VCaP (cell line): Measurements from ENCODE around the gene SEL1L.

Experiments
- H3K27ac ChIP-seq: fragments of 450-650 bp; 2 replicates; pipeline ENCODE4 v1.5.1; 2017
- TF ChIP-seq, protein P1 (sequence below): fragments of 450-650 bp; conservative IDR thresholded peaks from 2 replicates; pipeline ENCODE4 v1.5.1; 2017; ENCODE audit warnings: mild to moderate bottlenecking, moderate library complexity

SEL1L gene

DNA sequence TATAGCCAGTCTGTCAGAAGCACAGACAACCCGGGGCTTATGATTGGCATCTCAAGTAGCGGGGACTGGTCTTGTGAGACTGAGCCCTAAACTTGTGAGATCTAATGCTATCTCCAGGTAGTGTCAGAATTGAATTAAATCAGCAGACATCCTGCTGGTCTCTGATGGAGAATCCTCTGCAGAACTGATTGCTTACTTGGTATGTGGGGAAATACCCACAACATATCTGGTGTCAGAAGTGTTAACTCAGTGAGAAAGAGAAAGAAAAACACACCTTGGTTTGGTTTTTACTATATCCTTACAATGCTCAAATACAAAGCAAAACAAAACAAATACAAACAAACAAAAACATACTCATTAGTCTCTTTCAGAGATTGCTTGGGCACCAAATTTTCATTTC lies 10.0 kb downstream of the SEL1L start:
- TF ChIP-seq, protein P1, sequence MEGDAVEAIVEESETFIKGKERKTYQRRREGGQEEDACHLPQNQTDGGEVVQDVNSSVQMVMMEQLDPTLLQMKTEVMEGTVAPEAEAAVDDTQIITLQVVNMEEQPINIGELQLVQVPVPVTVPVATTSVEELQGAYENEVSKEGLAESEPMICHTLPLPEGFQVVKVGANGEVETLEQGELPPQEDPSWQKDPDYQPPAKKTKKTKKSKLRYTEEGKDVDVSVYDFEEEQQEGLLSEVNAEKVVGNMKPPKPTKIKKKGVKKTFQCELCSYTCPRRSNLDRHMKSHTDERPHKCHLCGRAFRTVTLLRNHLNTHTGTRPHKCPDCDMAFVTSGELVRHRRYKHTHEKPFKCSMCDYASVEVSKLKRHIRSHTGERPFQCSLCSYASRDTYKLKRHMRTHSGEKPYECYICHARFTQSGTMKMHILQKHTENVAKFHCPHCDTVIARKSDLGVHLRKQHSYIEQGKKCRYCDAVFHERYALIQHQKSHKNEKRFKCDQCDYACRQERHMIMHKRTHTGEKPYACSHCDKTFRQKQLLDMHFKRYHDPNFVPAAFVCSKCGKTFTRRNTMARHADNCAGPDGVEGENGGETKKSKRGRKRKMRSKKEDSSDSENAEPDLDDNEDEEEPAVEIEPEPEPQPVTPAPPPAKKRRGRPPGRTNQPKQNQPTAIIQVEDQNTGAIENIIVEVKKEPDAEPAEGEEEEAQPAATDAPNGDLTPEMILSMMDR = no peak
- H3K27ac ChIP-seq = no peak overlapping the region

DNA sequence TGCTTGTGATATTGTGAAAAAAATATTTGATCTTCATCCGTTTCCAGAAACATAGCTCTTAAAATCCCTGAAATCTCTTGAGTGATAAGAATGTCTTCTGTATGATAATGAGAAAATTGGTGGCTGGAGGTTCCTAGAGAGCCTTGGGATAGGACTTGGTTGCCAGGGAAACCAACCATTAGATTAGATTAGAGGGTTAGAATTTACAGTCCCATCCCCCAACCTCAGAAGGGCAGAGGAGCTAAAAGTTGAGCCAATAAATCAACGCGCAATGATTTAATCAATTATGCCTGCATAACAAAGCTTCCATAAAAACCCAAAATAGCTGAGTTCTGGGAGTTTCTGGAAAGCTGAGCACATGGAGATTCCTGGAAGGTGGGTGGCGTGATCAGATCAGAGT lies 10.6 kb downstream of the SEL1L start:
- TF ChIP-seq, protein P1 = no peak
- no peak overlapping the region for H3K27ac ChIP-seq

DNA sequence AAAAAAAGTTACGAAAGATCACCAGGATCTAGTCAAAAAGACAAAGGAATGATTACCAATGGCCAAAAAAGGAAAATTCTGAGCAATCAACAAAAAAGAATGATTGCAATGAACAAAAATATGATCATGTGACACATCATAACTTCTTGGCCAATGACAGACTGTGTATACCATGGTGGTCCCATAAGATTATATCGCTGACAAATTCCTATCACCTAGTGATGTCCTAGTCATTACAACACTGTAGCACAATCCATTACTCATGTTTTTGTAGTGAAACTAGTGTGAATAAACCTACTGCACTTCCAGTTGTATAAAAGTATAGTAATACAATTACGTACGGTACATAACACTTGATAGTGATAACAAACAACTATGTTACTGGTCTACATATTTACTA lies 12.3 kb downstream of the SEL1L start:
- TF ChIP-seq, protein P1 = no peak
- H3K27ac ChIP-seq = no peak overlapping the region

DNA sequence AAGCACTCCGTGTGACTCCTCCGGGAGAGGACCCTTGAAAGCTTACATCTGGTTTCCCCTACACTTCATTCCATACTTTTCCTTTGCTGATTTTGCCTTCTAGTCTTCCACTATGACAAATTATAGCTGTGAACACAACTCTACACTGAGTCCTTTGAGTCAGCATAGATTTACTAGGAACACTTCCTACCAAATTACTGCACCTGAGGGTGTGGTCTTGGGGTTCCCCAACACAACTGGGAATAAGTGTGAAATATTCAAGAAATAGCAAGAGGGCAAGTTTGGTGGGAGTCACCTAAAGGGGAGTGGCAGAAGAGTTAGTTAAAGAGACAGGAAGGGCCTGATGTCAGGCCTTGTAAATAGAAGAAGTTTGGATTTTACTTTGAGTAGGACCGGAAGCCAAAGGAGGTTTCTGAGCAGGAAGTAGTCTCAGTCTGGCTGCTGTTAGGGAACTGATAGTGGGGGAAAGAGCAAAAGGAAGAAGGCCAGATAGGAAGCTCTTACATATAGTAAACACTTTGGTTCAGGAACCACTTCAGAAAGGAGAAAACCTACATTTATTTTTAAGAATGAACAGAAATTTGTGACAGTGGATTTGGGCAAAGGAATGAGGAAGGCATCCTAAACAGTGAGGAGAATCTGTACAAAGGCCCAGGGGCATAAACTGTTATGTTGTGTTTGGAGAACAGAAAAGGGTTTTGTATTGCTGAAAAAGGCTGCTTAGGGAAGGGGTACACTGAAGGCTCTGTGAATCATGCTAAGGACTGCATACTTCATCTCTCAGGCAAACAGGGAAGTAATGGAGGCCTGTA lies 14.2 kb downstream of the SEL1L start:
- TF ChIP-seq, protein P1 = no peak

DNA sequence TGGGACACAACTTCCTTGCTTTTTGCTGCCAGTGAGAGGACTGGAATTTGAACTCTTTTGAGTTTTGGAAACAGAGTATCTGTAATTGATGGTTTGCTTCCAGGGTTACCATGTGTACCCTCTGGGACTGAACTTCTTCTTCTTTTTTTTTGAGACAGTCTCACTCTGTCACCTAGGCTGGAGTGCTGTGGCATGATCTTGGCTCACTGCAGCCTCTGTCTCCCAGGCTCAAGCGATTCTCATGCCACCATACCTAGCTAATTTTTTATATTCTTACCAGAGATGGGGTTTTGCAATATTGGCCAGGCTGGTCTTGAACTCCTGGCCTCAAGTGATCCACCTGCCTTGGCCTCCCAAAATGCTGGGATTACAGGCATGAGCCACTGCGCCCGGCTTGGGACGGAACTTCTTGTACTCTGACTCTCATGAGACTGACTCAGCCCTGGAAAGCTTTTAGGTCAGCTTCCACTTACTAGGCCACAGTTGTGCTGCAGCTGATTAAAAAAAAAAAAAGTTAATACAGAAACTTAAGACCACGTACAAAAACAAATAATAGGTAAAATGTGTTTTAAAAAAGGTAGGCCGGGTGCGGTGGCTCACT lies 15.8 kb downstream of the SEL1L start:
- TF ChIP-seq, protein P1 = no peak
- H3K27ac ChIP-seq = peak overlapping the region; percentile 95

More for the DNA sequence above, 14.2 kb downstream of the SEL1L start:
- H3K27ac ChIP-seq = peak overlapping the region; percentile 95

DNA sequence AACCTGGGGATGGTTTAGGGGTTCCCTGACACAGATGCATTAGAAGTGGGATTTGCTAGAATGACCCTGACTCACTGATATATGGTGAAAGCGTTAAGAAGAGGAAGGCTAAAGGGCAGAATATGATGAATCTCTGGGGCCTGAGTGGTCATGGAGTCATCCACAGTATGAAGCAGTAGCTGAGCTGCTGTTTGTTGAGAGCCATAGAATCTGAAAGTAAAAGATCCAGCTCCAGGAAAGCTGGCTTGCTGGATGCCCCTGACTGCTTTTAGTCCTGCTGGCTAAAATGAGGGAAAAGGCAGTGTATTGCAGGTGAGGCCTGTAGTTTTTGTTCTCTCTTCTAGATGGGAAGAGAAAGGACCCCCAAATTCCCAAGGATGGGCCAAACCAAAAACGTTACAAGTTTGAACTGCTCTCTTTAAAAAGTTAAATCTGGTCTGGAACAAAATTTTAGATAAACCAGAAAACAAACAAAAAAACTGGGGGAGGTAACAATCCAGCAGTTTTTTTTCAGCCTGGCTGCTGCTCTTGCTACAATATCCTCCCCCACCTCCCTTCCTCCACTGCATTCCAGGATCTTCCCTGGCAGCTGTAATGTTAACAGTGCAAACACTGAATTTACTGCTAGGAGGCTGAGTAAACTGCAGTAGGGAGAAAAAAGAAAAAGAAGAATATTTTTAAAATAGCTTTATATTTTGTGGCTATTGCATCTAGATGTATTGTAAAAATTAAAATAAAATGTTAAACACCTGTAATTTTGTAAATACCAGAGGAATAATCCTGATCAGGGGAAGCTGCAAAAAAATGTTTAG lies 16.5 kb downstream of the SEL1L start:
- peak overlapping the region; percentile 95 for H3K27ac ChIP-seq
- TF ChIP-seq, protein P1 = no peak

DNA sequence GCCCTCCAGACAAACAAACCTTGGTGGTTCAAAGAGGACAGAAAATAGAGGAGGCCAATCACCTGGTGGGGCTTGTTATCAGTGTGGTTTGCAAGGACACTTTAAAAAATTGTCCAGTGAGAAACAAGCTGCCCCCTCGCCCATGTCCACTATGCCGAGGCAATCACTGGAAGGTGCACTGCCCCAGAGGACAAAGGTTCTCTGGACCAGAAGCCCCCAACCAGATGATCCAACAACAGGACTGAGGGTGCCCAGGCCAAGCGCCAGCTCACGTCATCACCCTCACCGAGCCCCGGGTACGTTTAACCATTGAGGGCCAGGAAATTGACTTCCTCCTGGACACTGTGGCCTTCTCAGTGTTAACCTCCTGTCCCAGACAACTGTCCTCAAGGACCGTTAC lies 17.7 kb downstream of the SEL1L start:
- peak overlapping the region; percentile 95; the same call in 1 of the 2 replicates for H3K27ac ChIP-seq

DNA sequence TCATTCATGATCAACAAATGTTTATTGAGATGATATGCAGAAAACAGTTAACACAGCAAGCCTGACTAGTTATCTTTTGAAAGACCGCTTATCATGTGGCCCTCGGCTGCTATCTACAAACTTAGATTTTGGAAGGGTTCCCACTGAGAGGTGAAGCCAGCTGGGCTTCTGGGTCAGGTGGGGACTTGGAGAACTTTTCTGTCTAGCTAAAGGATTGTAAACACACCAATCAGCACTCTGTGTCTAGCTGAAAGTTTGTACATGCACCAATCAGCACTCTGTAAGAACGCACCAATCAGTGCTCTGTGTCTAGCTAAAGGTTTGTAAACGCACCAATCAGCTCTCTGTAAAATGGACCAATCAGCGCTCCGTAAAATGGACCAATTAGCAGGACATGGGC lies 20.8 kb downstream of the SEL1L start:
- peak overlapping the region; percentile 93; the same call in 1 of the 2 replicates for H3K27ac ChIP-seq
